GM18907 (cell line): ENCODE results near the gene APBA2.
A peak's percentile ranks its signal among the peaks of the same experiment; 100 is the strongest.
"Not testable (repeated sequence)": the region's sequence is repeated elsewhere in the genome, so short reads cannot be mapped to it uniquely, and the experiment has no call there.

Experiments
- ATAC-seq: cut with Tn5 transposase; IDR thresholded peaks from one replicate; pipeline ENCODE4 v1.9.1; 2021; ENCODE audit warnings: mild to moderate bottlenecking, moderate library complexity; ENCODE audit not compliant: unreplicated experiment

APBA2 gene

DNA sequence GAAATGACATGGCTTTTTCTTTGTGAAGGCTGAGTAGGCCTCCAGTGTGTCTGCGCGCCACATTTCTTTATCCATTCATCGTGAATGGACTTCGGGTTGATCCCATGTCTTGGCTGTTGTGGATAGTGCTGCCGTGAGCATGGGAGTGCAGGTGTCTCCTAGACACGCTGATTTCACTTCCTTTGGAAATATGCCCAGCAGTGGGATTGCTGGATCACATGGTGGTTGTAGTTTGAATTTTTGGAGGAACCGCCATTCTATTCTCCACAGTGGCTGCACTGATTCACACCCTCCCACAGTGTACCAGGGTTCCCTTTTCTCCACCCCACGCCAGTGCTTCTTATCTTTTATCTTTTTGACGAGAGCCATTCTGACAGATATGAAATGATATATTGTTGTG lies 212.2 kb downstream of the APBA2 start:
- no peak for ATAC-seq

DNA sequence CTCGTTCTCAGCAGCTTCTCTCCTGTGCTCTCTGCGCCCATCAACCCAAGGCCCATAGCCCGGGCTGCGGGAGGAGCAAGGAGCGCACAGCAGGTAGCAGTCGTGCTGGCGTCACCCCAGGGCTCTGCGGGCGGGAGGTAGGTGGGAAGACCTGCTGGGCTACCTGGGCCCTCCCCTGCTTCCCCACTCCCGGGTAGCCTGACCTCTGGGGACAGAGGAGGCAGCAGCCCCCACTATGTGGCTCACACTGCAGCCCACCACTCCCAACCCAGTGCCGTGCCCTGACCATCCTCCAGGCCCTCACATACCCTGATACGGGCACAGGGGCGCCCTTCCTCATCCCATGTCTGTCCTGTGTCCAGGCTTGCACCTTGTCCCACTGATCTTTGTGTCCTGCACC lies 212.9 kb downstream of the APBA2 start:
- ATAC-seq, result no peak

DNA sequence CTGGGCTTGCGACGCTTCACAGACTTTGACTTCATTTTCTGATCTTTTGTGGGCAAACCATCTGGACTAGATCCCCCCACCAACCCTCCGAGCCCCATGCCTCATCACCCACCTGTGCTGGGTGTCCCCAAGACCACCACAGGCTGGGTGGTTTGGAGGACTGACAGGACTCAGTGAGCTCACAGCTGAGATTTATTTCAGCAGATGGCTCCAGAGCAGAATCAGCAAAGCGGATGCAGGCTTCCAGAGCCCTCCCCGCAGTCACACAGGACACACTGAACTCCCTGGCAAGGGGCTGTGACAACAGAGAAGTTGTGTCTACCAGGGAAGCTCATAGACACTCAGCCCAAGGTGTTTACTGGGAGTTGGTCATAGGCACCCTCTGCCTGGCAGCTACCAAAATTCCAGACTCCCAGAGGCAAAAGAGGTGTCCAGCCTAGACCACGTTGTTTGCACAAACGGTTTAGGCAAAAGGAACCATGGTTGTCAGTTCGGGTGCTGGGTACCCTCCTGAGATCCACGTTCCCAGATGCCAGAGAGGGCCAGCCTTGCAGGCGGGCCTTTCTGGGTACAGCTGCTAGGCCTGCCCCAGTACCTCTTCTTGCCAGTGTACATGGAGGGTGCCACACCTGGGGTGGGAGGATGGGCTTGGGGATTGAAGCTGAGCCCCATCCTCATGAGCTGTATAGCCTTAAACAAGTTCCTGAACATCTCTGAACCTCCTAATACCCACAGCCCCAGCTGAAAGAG lies 213.5 kb downstream of the APBA2 start:
- no peak for ATAC-seq

DNA sequence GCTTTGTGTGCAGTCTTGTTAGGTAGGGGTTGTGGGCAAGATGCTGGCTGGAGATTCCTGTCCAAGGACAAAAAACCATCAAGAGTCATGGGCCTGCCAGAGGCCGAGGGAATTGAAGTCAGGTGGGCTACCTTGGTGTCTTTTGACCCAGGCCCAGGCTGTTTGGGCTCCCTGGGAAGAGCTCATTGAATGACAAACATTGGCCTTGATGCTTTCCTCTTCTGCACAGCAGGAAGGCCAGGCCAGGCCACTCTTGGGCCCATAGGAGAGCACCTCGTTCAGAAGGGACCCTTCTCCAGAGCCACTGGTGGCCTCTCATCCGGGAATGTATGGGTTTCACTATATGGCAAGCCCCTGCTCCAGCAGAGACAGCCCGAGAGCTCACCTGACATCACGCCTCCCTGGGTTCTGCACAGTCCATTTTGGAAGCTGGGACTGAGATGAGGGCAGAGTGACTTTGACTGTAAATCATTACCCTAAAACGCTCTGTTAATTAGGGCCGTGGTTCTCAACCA lies 214.8 kb downstream of the APBA2 start:
- ATAC-seq, result no peak

DNA sequence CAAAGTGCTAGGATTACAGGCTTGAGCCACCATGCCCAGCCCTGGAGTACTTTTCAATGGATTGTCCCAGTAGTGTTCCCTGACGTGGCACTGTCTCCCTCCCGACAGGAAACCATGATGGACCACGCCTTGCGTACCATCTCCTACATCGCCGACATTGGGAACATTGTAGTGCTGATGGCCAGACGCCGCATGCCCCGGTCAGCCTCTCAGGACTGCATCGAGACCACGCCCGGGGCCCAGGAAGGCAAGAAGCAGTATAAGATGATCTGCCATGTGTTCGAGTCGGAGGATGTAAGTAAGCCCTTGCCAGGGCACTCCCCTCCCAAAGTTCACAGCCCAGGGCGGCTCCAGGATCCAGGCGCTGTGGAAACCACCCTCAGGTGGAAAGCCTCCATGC lies 215.7 kb downstream of the APBA2 start:
- ATAC-seq, result no peak

DNA sequence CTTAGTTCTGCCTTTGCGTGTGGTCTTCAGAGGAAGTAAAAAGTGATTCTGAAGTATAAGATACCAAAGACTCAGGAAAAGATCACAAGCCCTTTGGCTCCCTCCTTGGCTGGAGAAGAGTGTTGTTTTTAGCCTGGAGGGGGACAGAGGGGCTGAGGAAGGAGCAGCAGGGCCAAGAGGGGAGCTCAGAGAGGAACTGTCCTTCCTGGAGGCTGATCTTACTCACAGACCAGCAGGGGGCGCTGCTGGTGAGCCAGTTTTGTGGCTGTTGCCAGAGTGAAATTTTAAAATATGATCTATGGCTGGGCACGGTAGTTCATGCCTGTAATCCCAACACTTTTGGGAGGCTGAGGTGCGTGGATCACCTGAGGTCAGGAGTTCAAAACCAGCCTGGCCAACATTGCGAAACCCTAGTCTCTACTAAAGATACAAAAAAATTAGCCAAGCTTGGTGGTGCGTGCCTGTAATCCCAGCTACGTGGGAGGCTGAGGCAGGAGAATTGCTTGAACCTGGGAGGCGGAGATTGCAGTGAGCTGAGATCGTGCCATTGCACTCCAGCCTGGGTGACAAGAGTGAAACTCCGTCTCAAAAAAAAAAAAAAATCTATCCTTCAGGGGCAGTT lies 216.5 kb downstream of the APBA2 start:
- not testable (repeated sequence) for ATAC-seq

DNA sequence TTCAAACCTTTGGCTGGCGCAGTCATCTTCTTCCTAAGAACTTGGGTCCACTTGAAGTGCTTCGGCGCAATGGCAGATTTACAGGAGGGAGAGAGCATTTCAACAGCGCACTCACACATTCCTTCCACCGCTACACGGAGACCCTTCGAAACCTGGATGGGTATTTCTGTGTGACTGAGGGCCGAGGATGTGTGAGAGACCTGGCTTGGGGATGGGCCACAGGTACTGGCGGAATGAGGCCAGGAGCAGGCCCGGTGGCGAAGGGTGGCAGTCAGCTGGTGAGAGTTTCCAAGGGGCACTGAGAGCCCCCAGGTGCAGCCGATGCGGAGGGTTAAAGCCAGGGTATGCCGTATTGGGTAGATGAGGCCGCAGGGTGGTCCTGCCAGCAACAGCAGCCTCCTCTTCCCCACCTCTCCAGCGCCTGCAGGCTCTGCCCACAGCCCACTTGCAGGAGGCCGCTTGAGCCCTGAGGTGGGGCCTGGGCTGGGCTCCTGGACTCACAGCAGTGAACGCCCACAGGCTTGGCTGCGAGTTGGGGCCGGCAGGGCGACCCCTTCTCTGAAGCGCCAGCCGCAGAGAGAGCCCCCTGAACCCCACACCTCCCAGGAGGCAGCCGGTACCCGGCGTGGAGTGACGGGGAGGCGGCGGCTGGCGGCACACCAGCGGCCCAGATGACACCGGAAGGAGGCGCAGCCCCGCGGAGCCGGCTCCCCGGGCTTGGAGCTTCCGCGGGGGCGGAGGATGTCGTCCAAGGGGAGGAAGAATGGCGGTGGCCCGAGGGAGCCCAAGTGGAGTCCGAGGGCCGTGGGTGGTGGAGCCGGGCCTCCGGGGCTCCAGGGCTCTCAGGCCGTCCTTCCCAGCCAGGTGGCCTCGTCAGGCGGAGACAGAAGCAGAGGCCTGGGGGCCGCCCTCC lies 217.4 kb downstream of the APBA2 start:
- no peak for ATAC-seq

DNA sequence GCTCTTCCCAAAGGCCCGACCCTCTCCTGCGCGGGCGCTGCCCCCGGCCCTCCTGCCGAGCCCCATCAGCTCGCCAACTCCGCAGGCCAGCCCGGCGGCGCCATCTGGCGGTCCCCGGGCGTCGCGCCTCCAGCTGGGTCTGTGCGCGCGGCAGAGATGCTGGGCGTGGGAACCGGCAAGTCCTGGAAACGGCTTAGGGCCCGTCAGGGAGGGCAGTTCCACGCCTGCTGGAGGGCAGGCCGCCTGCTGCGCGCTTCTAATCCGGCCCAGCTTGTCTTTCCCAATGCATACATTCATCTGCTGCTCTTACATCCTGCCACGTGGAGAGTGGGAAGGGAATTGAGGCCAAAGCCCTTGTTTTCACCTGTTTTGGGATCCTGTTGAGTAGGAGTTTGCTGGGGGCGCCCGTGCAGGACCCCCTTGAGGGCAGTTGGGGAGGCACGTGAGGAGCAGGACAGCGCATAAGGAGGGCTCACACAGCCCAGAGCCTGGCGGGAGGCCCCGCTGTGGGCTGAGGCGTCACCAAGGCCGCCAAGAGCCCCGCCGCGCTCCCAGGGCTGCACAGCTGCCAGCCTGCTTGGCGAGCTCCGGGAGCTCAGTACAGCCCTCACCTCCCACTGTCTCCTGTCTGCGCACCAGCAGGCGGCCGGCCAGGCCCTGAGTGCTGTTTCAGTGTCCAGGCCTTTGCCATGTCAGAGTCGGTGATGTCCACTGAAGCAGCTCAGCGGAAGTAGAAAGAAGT lies 218.2 kb downstream of the APBA2 start:
- ATAC-seq, result peak; percentile 60

DNA sequence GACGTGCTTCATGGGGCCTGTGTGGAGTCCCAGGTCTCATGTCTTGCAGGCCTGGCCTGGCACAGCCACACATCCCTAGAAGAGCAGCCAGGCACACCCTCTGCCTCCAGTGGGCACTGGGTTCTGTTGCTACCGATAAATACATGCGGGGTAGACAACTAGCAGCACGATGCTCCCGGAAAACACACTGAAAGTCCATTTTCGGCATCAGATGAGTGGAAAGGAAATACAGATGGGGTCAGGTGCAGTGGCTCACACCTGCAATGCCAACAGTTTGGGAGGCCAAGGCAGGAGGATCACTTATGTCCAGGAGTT lies 218.7 kb downstream of the APBA2 start:
- no peak for ATAC-seq

DNA sequence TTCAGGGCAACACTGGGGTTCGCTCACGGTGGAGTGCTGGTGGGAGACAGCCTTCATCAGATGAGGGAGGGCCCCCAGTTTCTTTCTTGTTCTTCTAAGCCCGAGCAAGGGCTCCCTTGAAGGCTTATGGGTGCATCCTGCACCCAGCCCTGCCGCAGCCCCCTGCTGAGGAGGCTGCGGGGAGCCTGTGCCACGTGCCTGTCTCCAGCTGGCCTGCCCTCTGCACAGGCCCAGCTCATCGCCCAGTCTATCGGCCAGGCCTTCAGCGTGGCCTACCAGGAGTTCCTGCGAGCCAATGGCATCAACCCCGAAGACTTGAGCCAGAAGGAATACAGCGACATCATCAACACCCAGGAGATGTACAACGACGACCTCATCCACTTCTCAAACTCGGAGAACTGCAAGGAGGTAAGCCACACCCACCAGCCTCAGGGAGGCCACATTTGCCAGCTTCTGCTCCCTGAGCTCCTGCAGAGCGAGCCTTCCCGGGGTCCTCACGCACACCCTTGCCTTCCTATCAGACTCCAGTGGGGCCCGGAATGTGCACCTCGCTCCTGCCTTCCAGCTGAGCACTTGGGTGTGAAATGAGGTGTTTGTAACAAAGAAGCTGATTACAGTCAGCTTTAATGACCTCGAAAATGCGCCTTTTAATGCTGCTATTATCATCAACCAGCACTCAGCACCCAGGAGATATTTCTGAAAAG lies 219.5 kb downstream of the APBA2 start:
- no peak for ATAC-seq

DNA sequence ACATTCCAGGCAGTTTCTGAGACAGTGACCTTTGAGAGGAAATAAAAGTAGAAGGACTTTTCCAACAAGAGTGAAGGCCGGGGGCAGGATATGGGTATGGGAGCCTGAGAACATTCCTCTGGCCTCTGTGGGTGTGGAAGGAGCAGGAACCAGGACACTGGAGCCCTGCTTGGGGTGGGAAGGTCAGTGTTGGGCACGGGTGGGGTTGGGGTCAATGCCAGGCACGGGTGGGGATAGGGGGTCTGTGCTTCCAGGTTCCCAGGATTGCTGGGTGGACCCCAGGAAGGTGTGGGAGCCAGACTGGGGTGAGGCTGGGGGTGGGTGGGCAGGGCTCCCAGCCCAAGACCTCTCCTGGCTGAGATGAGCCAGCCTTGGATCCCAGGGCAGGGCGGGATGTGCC lies 220.3 kb downstream of the APBA2 start:
- ATAC-seq, result no peak

DNA sequence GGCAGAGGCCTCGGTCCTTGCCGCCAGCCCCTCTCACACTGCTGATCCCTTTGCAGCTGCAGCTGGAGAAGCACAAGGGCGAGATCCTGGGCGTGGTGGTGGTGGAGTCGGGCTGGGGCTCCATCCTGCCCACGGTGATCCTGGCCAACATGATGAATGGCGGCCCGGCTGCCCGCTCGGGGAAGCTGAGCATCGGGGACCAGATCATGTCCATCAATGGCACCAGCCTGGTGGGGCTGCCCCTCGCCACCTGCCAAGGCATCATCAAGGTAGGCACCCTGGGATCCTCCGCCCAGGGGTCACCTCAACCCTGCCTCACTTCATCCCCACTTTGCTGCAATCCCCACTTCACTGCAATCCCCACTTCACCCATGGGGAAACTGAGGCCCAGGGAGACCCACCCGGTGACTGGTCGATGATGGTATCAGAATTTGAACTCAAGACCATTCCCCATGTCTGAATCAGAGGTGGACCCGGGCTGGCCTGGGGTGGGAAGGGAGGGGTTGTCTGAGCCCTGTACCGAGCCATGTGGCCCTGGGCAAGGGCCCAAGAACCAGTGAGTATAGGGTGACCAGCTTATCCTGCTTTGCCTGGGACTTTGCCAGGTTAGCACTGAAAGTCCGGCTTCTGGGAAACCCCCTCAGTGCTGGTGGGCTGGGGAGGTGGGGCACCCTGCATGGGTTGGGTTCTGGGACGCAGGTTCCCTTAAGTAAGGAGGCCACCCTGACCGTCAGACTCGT lies 220.9 kb downstream of the APBA2 start:
- no peak for ATAC-seq

DNA sequence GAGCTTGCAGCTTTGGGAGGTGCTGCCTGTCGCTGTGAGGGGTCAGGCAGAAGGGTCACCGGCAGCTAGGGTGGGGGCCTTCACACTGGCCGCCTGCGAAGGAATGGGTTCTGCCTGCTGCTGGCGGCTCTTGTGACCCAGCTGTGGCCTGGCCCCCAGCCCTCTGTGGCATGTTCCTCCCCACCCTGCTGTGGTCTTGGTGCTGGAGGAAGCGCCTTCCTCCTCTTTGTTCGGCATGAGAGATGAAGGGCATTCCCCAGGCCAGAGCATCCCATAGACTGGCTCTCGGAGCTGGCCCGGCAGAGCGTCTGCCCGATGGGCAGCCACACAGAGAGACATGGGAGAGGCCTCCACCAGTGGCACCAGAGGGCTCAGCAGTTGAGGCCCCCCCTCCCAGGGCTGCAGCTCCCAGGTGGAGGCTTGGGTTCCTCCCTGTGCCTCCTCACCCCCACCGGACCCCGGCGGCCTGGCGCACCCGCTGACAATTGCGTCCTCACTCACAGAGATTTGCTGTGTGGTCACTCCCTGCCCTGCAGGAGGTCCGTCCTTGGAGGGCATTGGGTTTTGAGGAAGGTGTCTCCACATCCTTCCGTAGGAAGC lies 221.6 kb downstream of the APBA2 start:
- ATAC-seq, result no peak

DNA sequence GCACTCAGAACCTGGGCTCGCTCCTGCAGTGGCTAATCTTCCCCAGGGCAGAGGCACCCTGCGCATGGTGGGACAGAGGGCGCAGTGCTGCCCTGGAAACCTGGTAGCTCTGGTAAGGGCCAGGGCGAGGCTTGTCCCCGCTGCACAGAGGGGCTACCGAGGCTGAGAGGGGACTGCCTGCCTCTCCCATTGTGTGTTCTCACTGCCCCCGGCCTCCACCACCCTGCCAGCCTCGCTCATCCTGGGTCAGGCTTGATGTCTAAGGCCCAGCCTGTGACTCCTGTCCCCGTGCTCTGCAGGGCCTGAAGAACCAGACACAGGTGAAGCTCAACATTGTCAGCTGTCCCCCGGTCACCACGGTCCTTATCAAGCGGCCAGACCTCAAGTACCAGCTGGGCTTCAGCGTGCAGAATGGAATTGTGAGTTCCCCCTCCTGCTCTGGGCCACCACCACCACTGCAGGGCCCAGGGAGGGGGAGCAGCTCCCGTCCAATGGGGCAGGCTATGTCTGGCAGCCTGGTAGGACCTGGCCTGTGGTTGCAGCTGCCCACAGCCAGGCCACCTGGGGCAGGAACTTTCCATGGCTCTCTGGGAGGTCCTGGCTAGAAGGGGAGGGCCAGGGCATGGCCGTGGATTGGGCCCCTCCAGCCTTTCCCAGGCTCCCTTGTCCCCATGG lies 222.3 kb downstream of the APBA2 start:
- no peak for ATAC-seq

DNA sequence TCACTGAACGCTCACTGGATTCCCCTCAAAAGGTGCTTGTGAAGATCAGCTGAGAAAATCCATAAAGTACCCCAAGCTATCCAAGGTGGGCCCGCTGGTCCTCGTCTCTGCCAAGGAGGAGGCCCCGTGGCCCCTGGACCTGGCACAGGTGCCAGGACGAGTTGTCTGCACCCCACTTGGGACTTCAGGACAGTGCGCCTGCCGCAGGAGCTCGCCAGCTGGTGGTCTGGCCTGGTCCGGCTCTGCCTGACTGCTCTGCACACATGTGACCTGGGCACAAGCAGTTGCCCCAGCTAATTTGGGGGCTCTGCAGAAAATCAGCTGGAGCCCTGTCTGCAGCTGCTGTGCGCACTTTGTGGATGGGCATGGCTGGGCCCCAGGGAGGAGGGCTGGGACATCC lies 224.0 kb downstream of the APBA2 start:
- no peak for ATAC-seq

DNA sequence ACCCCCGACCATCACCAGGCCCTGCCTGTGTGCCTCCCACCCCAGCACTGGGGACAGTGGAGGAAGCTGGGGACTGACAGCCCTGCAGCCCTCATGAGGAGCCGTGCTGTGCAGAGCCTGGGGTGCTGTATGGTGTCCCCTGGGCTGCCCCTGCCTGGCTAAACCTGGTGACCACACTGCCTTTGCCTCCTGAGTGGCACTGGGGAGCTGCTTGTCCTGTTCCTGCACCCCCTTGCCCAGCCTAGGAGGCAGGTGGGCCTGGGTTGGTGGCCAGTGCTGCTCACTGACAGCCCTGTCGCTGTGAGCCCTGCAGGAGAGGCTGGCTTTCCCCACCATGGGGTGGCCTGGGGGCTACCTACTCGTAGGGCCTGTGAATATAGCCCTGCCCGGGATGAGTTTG lies 224.4 kb downstream of the APBA2 start:
- no peak for ATAC-seq

DNA sequence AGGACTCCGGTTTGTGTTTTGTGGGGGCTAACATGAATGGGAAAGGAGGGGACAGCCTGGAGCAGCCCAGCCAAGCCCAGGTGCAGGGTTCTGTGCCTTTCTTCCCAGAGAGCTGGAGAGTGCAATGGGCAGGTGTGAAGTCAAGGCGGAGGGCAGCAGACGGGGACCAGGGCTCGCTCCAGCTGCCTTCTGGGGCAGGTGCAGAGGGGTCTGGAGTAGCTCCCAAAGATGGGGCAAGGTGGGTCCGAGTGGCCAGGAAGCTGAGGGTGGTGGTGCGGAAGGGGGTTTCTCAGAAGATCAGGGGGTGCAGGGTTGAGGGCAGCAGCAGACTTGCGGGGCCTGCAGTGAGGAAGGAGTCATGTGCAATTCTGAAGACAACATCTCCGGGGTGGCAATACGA lies 225.0 kb downstream of the APBA2 start:
- no peak for ATAC-seq

DNA sequence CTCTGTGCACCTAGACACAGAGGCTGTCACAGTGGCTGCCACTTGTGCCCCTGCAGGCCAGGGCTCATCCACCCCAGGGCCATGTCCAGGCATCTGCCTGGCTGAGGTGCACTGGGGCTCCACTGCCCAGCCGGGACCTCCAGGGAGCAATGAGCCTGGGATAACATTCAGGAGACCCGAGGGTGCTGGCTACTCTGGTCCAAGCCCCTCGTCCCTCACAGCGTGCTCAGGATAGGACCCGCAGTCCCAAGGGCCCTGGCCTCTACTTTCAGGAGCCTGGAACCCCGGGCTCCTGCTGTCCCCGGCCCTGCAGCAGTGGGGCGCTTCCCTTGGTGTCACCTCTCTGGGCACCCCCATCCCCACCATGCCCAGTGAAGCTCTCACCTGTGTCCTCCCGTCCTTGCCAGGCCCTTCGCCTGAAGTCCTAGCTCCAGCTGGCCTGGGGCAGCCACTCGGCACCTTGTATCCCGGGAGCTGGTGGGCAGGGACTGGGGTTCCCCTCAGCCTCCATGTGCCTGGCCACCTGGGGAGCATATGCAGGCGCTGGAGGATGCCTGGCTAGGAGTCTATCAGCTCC lies 226.0 kb downstream of the APBA2 start:
- no peak for ATAC-seq
